ENCODE measurements around the gene SLC39A11.
"Not testable (repeated sequence)": the region's sequence is repeated elsewhere in the genome, so short reads cannot be mapped to it uniquely, and the experiment has no call there.

SLC39A11 gene

DNA sequence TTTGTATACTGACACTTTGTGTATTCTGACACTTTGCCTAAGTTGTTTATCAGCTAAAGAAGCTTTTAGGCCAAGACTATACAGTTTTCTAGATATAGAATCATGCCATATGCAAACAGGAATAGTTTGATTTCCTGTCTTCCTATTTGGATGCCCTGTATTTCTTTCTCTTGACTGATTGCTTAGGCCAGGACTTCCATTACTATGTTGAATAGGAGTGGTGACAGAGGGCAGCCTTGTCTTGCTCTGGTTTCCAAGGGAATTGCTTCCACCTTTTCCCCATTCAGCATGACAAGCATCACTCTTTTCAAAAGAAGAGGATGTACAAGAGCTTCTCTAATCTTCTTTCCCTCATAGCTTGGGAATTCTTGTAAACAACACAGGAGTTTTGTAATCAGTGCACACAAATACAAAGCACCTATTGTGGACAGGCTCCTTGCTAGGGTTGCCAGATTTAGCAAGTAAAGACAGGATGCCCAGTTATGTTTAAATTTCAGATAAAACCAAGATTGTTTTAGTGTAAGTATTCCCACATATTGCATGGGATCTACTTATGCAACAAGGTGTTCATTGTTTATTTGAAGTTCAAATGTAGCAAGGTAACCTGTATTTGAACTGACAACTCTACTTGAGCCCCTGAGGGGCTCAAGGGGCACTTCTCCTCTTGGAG, 233.5 kb downstream of the SLC39A11 start:
- DNase-seq, result no peak

- DNase-seq, result no peak
These were observed 238.8 kb downstream of the SLC39A11 start for GRCh38 chr17:72853440-72854415.

GRCh38 chr17:72852277-72852938, 240.1 kb downstream of the SLC39A11 start:
- DNase-seq, result no peak

DNA sequence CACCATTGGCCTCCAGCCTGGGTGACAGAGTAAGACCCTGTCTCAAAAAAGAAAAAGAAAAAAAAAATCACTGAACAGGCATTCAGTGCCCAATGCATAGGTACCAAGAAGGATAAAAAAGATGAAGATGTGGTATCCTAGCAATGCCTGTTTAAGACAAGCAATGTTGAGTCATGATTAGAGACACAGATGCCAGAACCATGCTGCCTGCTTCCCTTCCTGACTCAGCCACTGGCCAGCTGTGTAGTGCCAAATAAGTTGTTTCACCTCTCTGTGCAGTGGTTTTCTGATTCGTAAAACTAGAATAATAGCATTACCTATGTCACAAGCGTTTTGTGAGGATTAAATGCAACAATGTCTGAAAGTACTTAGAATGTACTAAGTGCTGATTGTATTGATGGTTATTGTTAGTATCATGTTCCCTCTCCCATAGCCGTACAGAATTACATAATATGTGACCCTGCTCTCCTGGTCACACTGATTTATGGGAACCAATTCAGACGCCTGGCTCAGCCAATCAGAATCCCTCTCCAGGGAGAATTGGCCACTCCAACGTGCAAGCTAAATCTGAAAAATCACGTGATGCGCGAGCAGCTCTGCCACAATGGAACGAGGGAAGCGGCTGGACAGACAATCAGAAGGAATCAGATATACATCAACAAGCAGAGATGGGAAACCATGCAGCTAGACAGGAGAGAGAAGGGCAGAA, 241.9 kb downstream of the SLC39A11 start:
- no peak for DNase-seq

DNA sequence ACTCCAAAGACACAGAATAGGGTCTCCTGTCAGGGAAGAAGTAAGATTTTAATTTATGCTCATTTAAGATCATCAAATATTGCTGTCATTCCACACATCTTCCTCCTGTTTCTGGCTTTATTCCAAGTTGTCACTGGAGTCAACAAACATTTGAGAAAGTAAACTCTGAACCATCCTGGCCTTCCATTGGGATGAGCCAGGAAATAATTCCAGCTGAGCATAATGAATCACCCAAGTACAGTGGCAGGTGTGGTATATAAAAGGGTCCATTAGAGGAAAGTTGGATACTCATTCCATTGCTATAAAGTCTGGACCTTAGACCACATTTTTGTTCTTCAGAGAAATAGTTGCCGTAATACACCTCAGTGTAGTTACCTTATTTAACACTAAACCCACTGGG, 246.1 kb downstream of the SLC39A11 start:
- no peak for DNase-seq

GRCh38 chr17:72843591-72843990, 248.9 kb downstream of the SLC39A11 start:
- no peak for DNase-seq

DNA sequence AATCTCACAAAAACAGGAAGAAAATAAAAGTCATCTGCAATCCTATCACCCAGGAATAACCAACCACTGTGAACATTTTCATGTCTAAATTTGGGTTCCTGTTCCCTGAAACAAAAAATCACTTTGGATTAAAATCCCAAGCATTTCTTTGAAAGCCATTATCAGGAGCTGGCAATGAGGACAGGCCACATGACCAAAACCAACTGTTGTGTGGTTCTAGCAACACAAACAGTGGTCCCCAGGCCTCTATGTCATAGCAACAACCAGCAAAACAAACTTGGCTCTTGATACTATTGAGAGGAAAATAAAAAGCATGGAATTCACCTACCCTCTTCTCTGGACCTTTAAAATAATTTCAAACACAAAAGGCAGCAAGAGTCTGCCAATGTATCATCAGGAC, 252.5 kb downstream of the SLC39A11 start:
- no peak for DNase-seq

DNA sequence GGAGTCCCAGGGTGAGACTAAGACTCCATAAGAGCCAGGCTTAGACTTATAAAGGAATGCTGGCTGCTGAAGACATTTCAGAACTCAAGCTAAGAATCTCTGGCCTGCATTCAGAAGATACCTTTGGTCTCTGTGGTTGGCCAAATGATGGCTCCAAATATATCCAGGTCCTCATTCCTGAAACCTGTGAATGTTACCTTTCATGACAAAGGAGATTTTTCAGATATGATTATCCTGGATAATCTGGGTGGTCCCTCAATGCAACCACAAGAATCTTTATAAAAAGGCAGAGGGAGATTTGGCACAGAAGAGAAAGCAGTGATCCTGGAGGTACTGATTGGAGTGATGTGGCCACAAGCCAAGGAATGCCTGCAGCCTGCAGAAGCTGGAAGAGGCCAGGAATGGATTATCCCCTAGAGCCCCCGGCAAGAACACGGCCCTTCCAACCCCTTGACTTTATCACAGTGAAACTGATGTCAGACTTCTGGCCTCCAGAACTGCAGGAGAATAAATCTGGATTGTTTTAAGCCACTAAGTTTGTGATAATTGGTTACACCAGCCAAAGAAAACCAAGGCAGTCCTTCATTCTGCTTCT, 253.3 kb downstream of the SLC39A11 start:
- no peak for DNase-seq

DNA sequence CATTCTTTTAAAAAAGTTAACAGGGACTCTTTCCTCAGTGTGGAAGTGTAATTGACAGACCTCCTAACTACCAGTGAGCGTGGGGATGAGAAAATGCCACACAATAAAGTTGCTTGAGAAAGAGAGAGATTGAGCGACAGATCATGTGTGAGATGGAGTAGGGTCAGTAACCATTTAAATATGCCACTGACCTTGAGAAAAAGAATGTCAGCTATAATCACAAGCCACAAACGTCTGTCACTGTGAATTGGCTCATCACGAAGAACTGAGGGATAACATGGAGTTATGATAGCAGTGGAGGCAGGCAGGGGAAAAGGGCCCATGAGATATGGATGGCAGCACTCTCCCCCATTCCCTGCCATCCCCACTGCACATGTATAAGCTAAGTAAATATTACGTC, 253.9 kb downstream of the SLC39A11 start:
- DNase-seq, result no peak

GRCh38 chr17:72838068-72838467, 254.4 kb downstream of the SLC39A11 start:
- no peak for DNase-seq

DNA sequence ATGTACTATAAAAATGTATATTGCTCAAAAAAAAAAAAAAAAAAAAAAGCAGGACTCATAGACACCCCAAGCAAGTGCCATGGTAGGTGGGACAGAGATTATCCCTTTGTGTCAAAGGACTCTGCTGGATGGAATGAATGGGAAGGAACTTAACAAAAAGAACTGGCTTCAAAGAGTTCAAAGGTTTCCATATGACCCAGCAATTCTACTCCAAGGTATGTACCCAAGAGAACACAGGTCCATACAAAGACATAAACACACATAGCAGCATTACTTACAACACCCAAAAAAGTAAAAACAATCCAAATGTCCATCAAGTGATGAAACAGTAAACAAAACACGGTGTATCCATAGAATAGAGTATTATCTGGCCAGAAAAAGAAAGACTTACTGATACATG, 255.2 kb downstream of the SLC39A11 start:
- DNase-seq, result no peak

DNA sequence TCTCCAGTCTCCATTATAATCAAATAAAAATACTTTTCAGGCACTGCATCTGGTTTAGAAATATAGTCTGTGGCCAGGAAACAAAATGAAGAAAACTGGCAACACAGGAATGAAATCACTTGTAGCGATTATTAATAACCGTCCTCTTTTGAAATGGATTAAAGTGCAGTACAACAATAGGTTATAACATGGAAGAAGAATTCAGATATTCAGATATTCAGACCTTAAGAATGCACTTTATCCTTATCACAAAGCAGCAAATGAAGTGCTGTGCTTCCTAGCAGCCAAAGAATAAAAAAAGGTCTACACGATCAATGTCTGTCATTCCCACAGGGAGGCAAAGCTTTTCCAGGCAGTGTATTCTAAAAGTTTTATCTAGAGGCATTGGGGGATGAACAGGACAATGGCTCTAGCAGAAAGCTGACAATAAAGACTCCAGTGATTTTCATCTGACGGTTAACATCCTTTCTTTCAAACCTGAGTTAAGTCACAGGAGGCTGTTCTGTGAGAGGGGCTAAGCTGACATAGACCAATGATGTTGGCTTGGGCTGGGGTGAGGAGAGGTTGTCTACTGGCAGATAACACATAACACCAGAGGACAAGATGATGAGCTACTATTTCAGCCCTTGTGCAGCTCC, 259.2 kb downstream of the SLC39A11 start:
- no peak for DNase-seq

DNA sequence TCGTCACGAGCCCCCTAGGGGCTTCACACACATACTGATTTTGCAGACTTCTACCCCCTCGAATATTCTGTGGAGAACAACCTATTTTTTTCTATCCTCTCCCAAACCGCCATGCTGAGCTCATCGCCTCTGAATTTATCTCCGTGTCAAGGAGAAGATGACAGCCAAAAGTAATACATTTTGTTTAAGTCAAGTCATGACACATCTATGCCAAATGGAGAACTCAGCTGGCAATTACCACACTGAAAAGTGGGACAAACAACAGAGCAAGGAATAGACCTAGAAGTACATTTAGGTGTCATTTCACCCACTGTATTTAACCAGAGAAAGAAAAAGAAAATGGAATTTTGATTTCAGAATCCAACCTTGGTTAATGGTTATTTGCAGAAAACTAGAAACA, 260.2 kb downstream of the SLC39A11 start:
- DNase-seq, result no peak

- no peak for DNase-seq
These were observed 262.6 kb downstream of the SLC39A11 start for GRCh38 chr17:72829883-72830282.

GRCh38 chr17:72826602-72827001, 265.9 kb downstream of the SLC39A11 start:
- no peak for DNase-seq

- DNase-seq, result not testable (repeated sequence)
These were observed 266.4 kb downstream of the SLC39A11 start for GRCh38 chr17:72826059-72826458.

GRCh38 chr17:72825218-72825617, 267.3 kb downstream of the SLC39A11 start:
- DNase-seq, result no peak

GRCh38 chr17:72824267-72824666, 268.2 kb downstream of the SLC39A11 start:
- DNase-seq, result not testable (repeated sequence)

- DNase-seq, result no peak
These were observed 270.0 kb downstream of the SLC39A11 start for GRCh38 chr17:72822358-72823023.

GRCh38 chr17:72816406-72816805, 276.1 kb downstream of the SLC39A11 start:
- no peak for DNase-seq

GRCh38 chr17:72813481-72813880, 279.0 kb downstream of the SLC39A11 start:
- DNase-seq, result no peak
